ENCODE results near the gene ZIC2. TPM values are rescaled to one million over a fixed set of nuclear protein-coding genes. Genes with fewer than 3 reads are reported as not detected.

The ZIC2 gene
- total RNA-seq, 2 experiments from 2014 or later: not detected

DNA sequence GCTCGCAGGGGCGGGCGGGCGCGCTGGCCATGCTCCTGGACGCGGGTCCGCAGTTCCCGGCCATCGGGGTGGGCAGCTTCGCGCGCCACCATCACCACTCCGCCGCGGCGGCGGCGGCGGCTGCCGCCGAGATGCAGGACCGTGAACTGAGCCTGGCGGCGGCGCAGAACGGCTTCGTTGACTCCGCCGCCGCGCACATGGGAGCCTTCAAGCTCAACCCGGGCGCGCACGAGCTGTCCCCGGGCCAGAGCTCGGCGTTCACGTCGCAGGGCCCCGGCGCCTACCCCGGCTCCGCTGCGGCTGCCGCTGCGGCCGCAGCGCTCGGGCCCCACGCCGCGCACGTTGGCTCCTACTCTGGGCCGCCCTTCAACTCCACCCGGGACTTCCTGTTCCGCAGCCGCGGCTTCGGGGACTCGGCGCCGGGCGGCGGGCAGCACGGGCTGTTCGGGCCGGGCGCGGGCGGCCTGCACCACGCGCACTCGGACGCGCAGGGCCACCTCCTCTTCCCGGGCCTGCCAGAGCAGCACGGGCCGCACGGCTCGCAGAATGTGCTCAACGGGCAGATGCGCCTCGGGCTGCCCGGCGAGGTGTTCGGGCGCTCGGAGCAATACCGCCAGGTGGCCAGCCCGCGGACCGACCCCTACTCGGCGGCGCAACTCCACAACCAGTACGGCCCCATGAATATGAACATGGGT is 599 bp downstream of the ZIC2 start:
- Mint-ChIP-seq H3K27ac (no peak overlapping the region), H3K4me1 (peaks cover 21% of the 10 kb centered on the region), H3K27me3 (peaks cover 66% of the 10 kb centered on the region), H3K9me3 (no peaks in the 10 kb centered on the region), H3K4me3 (no peak overlapping the region), H3K36me3 (no peaks in the 10 kb centered on the region)
- peak; percentile 15 for ATAC-seq (ENCODE audit: low read depth)
- peak; percentile 48 for DNase-seq
- POLR2A ChIA-PET: no interaction called here

DNA sequence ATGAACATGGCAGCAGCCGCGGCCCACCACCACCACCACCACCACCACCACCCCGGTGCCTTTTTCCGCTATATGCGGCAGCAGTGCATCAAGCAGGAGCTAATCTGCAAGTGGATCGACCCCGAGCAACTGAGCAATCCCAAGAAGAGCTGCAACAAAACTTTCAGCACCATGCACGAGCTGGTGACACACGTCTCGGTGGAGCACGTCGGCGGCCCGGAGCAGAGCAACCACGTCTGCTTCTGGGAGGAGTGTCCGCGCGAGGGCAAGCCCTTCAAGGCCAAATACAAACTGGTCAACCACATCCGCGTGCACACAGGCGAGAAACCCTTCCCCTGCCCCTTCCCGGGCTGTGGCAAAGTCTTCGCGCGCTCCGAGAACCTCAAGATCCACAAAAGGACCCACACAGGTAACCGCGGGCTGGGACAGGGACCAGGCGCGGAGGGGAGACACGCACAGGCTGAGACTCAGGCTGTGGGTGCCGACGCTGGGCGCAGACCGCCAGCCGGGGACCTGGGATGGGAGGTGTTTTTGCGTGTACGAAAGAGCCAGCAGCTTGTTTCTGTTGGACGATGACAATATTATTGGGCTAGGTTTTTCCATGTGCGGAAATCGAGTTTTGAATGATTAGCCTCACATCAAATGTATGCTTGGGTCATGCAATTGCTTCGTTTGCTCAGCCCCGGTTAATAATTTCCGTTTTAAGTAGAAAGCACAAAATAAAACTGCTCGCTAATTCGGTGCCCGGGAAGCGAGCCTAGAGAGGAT is 1.3 kb downstream of the ZIC2 start:
- DNase-seq: peak; percentile 41
- H3K36me3 Mint-ChIP-seq: no peaks in the 10 kb centered on the region
- peaks cover 66% of the 10 kb centered on the region for H3K27me3 Mint-ChIP-seq
- H3K27ac Mint-ChIP-seq: peak overlapping the region; percentile 64
- no peak for ATAC-seq (ENCODE audit: low read depth)
- no peaks in the 10 kb centered on the region for H3K9me3 Mint-ChIP-seq
- H3K4me1 Mint-ChIP-seq: peaks cover 21% of the 10 kb centered on the region
- POLR2A ChIA-PET: no interaction called here
- peak overlapping the region; percentile 22 for H3K4me3 Mint-ChIP-seq

DNA sequence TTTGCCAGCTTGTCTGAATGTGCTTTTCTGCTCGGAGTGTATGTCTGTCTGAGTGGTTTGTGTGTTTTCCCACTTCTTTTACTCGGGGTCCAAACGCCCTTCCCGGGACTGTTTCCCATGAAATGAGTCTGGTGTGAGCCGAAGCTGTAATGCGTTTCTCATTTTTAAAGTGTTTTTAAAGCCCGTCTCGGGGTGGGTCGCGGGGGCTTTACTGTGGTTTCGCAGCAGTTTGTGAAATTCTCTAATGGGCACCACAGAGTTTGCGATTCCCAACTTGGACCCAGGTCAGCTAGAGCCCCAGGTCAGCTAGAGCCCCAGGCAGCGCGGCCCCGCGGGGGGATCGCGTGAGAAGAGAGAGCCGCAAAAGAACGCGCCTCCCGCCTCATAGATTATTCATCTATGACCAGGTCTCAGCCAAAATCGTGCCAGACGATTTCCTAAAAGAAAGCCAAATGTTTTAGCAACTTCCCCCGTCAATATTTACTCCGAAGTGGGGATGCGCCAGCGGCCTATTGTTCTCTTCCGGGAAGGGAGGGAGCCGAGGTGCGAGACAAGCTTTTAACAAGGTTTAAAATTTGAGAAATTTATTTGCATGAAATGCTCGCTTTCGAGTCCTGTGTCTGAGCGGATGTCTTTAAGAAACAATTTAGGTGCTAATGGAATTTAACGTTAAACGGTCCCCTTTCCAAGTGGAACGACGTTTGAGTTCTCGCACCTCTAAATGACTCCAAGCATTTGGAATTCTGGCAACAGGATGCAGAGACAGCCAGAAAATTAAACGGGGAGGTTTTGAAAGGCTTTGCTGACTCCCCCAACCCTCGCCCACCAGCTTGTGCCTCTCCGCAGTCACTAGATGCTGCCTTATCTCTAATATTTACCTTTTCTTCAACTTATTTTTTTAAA is 2.2 kb downstream of the ZIC2 start:
- POLR2A ChIA-PET: no interaction called here
- Mint-ChIP-seq H3K9me3 (no peaks in the 10 kb centered on the region), H3K27me3 (peaks cover 64% of the 10 kb centered on the region), H3K27ac (peak overlapping the region; percentile 64), H3K4me3 (peak overlapping the region; percentile 32), H3K36me3 (no peaks in the 10 kb centered on the region), H3K4me1 (peaks cover 20% of the 10 kb centered on the region)
- DNase-seq (no peak), ATAC-seq (ENCODE audit: low read depth) (no peak)

DNA sequence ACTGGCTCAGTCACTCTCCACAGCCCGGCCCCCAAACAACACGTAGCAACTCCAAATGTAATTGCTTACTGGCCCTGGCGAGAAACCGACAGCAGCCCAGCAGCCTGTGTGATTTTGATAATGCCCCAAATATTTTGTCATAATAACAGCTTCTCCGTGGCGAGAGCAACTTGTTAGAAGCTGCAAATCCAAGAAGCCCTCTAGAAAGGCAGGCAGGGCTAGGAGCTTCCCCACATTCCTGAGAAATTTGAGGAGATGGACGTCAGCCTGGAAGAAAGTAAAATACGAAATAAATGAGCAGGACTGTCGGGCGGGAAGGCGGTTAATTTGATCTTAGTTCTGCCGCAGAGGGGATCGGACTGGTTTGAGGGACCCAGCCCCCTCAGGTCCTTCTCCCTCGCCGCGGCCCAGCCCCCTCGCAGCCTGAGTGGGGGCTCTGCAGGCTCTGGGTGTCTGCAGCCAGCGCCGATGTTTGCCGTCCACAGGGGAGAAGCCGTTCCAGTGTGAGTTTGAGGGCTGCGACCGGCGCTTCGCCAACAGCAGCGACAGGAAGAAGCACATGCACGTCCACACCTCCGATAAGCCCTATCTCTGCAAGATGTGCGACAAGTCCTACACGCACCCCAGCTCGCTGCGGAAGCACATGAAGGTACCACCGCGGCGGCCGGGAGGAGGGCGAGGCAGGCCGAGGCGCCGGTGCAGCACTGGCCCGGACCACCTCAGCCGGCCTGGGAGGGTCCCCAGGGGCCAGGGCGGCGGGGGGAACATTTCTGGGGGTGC is 3.1 kb downstream of the ZIC2 start:
- no peak overlapping the region for H3K4me3 Mint-ChIP-seq
- peak overlapping the region; percentile 64 for H3K27ac Mint-ChIP-seq
- peaks cover 19% of the 10 kb centered on the region for H3K4me1 Mint-ChIP-seq
- H3K9me3 Mint-ChIP-seq: no peaks in the 10 kb centered on the region
- DNase-seq (peak; percentile 49), ATAC-seq (ENCODE audit: low read depth) (no peak)
- H3K36me3 Mint-ChIP-seq: no peaks in the 10 kb centered on the region
- POLR2A ChIA-PET: no interaction called here
- H3K27me3 Mint-ChIP-seq: peaks cover 65% of the 10 kb centered on the region

DNA sequence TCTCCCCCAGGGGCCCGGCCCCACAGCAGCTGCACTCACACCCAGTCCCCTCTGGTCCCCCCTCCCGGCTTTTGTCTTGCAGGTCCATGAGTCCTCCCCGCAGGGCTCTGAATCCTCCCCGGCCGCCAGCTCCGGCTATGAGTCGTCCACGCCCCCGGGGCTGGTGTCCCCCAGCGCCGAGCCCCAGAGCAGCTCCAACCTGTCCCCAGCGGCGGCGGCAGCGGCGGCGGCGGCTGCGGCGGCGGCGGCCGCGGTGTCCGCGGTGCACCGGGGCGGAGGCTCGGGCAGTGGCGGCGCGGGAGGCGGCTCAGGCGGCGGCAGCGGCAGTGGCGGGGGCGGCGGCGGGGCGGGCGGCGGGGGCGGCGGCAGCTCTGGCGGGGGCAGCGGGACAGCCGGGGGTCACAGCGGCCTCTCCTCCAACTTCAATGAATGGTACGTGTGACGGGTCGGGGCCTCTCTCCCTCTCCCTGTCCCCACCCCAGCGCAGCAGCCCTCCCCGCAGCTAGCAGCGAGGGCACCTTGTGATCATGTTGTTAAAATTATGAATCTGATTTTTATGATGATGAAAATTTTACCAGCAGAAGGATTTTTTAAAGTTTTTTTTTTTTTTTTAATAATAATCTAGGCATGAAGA is 3.8 kb downstream of the ZIC2 start:
- ATAC-seq (ENCODE audit: low read depth) (no peak), DNase-seq (peak; percentile 44)
- peaks cover 71% of the 10 kb centered on the region for H3K27me3 Mint-ChIP-seq
- H3K9me3 Mint-ChIP-seq: no peaks in the 10 kb centered on the region
- H3K27ac Mint-ChIP-seq: no peak overlapping the region
- peaks cover 25% of the 10 kb centered on the region for H3K4me1 Mint-ChIP-seq
- no peaks in the 10 kb centered on the region for H3K36me3 Mint-ChIP-seq
- no peak overlapping the region for H3K4me3 Mint-ChIP-seq
- POLR2A ChIA-PET: no interaction called here

DNA sequence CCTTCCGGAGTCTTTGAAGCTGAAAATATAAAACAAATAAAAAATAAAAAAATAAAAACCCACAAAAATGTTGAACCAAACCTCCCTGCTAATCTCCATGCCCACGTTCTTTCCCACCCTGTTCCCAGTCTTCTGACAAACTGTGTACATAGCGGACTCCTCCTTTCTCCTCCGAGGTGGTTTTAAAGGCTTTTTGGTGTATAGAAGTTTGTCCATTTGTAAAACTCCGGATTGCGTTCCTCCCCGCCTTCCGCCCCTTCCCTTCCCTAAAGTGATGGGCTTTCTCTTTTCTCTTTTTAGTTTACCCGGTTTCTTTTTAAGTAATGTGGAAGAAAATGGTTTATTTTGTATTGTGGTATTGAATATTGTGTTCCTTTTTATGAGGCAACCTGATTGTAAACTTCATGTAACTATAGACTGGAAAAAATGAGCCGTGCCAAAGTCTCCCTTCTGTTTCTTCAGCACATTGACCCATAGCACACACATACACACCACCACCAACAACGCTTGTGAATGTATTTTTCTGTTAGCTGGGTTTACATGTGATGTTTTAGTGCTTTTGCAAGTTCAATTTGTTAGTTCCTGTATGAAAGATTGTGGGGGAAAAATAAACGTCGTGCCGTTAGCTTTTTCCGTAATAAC is 4.4 kb downstream of the ZIC2 start:
- POLR2A ChIA-PET: no interaction called here
- no peak for DNase-seq
- Mint-ChIP-seq H3K27me3 (peaks cover 76% of the 10 kb centered on the region), H3K4me1 (peaks cover 25% of the 10 kb centered on the region), H3K27ac (peak overlapping the region; percentile 23), H3K4me3 (no peak overlapping the region), H3K36me3 (no peaks in the 10 kb centered on the region), H3K9me3 (no peaks in the 10 kb centered on the region)
- ATAC-seq (ENCODE audit: low read depth): no peak

DNA sequence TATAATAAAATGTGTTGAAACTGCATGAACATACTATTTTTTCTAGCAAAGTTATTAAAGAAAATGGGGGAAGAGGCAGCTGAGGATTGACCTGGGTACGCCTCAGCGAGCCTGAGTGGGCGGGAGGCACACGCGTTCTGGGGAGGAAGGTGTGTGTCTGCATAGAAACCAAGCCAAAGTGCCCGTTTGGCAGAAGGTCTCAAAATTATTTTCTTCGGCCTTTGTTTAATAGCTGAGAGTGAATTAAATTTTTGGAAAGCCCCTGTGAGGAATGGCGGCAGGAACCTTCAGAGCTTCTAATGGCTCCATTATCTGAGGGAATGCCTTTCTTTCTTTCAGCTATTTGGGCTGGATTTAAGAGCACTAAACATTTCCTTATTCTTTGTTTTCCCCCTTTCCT is 5.2 kb downstream of the ZIC2 start:
- H3K27me3 Mint-ChIP-seq: peaks cover 82% of the 10 kb centered on the region
- H3K9me3 Mint-ChIP-seq: no peaks in the 10 kb centered on the region
- POLR2A ChIA-PET: no interaction called here
- H3K4me3 Mint-ChIP-seq: no peak overlapping the region
- no peak overlapping the region for H3K27ac Mint-ChIP-seq
- ATAC-seq (ENCODE audit: low read depth) (no peak), DNase-seq (no peak)
- no peaks in the 10 kb centered on the region for H3K36me3 Mint-ChIP-seq
- peaks cover 27% of the 10 kb centered on the region for H3K4me1 Mint-ChIP-seq

DNA sequence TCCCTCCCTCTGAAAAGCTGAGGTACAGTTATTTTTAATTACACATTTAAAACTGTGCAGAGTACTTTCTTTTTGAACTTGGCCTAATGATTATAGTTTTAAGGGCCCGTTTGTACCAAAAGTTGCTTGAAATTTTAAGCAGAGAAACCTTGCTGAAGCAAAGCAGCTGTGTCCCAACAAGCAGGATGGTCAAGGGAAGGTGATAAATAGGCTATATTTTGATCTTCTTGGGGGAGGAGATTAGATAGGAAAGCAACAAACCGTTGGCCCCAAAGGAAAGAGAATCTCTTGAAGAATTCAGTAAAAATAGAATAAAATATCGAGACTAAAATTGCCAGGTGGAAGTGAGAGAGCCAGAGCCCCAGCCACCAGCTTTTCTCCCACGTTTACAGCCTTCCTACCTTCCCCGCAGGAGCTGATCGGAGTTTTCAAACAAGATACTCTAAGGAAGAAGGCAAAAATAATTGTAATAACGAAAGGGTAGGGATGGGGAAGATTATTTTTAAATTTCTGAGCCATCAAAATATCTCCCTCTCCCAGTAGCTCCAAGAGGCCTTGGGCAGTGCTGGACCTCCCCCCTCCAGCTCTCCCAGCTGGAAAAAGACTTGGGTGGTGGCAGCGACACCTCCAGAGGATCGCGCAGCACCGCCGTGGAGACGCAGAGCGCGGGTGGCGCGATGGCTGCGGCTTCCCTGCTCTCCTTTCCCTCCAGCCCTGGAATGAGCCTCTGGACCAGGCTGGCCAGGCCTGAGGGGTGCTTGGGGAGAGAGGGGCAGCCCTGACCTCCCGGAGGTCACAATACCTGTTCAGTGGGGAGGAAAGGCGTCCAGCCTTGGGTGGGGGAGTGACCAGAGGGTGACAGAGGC is 5.8 kb downstream of the ZIC2 start:
- no peak overlapping the region for H3K4me3 Mint-ChIP-seq

DNA sequence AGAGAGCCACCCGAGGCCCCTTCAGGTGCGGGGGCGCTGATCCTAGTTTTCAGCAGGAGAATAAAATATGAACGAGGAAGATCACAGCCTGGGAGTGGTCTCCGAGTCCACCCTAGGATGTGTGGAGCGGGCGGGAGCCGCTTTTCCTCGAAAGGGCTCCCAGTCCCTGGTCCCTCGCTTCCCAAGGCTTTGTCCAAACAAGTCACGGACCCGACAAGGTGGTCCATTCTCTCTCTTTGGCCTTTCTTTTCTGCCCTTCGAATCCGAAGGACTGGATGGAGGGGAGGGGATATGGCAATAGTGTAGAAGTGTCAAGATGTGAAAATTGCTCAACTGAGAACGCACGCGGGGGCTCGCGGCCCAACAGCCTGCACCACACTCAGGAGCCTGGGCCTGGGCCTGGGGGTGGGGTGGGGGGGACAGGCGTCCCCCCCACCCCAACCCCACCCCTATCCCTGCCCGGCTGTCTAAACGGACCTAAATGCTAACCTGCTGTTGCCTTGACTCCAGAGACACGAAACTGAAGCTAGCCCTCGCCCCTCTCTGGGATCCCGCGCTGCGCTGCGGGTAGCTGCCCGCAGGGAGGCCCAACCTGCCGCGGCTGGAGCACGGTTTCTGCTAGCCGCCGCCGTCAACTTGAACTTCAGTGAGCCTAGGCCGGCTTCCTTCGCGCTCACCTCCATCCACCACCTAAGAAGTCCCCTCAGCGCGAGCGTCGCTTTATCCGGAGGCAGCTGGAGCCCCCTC is 7.1 kb downstream of the ZIC2 start:
- POLR2A ChIA-PET: no interaction called here
- no peak overlapping the region for H3K27ac Mint-ChIP-seq
- DNase-seq (peak; percentile 35), ATAC-seq (ENCODE audit: low read depth) (no peak)
- H3K9me3 Mint-ChIP-seq: no peaks in the 10 kb centered on the region
- no peaks in the 10 kb centered on the region for H3K36me3 Mint-ChIP-seq
- H3K27me3 Mint-ChIP-seq: peaks cover 90% of the 10 kb centered on the region
- H3K4me1 Mint-ChIP-seq: peaks cover 25% of the 10 kb centered on the region
- no peak overlapping the region for H3K4me3 Mint-ChIP-seq

More for the DNA sequence above, 5.8 kb downstream of the ZIC2 start:
- Mint-ChIP-seq H3K36me3 (no peaks in the 10 kb centered on the region), H3K9me3 (no peaks in the 10 kb centered on the region), H3K27ac (no peak overlapping the region), H3K4me1 (peaks cover 28% of the 10 kb centered on the region), H3K27me3 (peaks cover 89% of the 10 kb centered on the region)
- ATAC-seq (ENCODE audit: low read depth) (no peak), DNase-seq (no peak)
- POLR2A ChIA-PET: no interaction called here

DNA sequence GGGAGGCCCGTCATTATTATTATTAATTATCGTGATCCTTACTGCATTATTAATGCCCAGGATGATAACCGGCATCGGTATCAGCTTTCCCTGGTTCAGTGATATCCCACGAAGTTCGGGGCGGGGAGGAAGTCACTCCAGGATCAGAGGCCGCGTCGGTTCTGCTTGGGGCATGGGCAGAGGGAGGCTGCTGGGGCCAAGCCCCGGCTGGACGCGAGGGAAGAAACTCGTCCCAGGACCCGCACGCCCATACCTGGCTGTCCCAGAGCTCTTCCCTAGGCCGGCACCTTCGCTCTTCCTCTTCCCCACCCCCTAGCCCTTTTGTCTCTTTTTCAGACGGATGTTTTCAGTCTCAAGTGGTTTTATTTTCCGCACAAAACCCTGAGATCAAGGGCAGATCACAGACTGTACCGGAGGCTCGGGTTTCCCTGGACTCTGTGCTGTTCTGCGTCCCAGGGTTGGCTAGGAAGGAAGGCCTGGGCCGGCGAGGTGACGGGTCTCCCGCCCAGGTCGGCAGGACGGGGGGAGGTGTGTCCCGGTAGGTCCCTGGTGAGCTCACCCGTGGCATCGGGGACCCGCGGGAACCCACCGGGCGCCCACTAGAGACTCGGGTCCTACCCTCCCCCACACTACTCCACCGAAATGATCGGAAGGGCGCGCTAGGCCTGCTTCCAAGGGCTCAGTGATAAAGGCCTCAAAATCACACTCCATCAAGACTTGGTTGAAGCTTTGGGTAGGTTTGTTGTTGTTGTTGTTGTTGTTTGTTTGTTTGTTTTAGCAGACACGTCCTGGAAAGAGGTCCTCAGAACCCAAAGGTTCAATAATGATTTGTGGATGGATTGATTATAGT is 7.9 kb downstream of the ZIC2 start:
- Mint-ChIP-seq H3K36me3 (no peaks in the 10 kb centered on the region), H3K9me3 (no peaks in the 10 kb centered on the region), H3K4me1 (peaks cover 19% of the 10 kb centered on the region), H3K4me3 (peak overlapping the region; percentile 10), H3K27ac (peak overlapping the region; percentile 21), H3K27me3 (peaks cover 90% of the 10 kb centered on the region)
- ATAC-seq (ENCODE audit: low read depth): no peak
- DNase-seq: peak; percentile 39
- POLR2A ChIA-PET: no interaction called here
